ENCODE measurements around the gene LSG1. TPM values are rescaled to one million over a fixed set of nuclear protein-coding genes. Genes with fewer than 3 reads are reported as not detected.

The LSG1 gene
- total RNA-seq, 1 experiment from 2014 or later: 81.3 TPM

DNA sequence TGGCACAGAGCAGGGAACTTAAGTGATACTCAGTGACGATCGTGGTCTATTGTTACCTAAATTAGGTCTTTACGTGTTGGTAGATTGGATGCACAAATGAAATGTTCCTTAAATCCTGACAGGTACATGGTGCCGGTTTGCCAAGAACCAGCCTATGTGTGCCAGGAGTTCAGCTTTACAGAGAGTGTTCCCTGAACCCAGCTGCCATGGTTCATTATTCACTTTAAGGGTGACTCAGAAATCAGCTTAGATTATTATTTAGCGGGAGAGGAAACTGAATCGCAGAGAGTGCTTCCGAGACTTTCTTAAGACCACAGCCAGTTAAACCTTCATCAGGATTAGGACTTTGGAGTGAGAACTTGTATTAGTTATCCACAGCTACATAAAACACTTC, 35.2 kb upstream of the LSG1 start:
- POLR2A ChIA-PET (ENCODE audit: low non-redundant PET): interaction anchor here (0.6 kb wide), 1 partner anchor 167 kb away, joined by 7 read pairs; no protein-coding TSS in a partner anchor

DNA sequence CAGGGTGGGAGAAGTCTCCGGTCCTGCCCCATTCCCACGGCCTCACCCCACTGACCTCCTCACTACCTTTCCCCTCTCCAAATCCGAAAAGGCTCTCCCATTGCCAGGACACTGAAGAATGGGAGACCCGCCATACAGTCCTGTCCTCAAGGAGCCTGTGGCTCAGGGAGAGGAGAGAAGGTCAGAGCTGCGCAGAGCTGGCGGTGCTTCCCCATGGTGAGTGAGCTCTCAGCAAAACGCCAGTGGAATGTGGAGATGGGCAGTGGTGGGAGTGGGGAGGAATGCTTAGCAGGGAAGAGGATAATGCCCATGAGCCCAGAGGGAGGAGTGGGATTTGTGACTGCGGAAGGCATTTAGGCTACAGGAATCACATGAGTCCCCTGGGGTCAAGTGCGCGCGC, 33.8 kb upstream of the LSG1 start:
- CTCF ChIA-PET: no interaction called here
- BruUV-seq (replicated peaks): no TSS peak
- DNase-seq (ENCODE audit: low spot score): no peak
- H3K36me3 ChIP-seq (ENCODE audit: insufficient read depth, low read length, poor library complexity, severe bottlenecking): no peaks in the 10 kb centered on the region
- POLR2A ChIA-PET (ENCODE audit: low non-redundant PET): no interaction called here
- TF ChIP-seq, protein P1, sequence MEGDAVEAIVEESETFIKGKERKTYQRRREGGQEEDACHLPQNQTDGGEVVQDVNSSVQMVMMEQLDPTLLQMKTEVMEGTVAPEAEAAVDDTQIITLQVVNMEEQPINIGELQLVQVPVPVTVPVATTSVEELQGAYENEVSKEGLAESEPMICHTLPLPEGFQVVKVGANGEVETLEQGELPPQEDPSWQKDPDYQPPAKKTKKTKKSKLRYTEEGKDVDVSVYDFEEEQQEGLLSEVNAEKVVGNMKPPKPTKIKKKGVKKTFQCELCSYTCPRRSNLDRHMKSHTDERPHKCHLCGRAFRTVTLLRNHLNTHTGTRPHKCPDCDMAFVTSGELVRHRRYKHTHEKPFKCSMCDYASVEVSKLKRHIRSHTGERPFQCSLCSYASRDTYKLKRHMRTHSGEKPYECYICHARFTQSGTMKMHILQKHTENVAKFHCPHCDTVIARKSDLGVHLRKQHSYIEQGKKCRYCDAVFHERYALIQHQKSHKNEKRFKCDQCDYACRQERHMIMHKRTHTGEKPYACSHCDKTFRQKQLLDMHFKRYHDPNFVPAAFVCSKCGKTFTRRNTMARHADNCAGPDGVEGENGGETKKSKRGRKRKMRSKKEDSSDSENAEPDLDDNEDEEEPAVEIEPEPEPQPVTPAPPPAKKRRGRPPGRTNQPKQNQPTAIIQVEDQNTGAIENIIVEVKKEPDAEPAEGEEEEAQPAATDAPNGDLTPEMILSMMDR (conservative IDR thresholded peaks at IDR 0.05; ENCODE audit: low read depth, low read length): no peak
- TF ChIP-seq EZH2 (IDR thresholded peaks at IDR 0.05; ENCODE audit: borderline replicate concordance, low read depth, low read length, poor library complexity, severe bottlenecking): no peak
- no peaks in the 10 kb centered on the region for H3K4me1 ChIP-seq (ENCODE audit: insufficient read depth, low read length, poor library complexity, severe bottlenecking)
- H3K27me3 ChIP-seq (replicated peaks; ENCODE audit: insufficient read depth, low read depth, low read length, poor library complexity): no peaks in the 10 kb centered on the region
- no peak overlapping the region for H3K4me3 ChIP-seq (ENCODE audit: low read depth, low read length, poor library complexity, severe bottlenecking)
- H3K27ac ChIP-seq (ENCODE audit: low read depth, low read length, poor library complexity, severe bottlenecking): no peak overlapping the region
- intact Hi-C loops (cut with micrococcal nuclease; ENCODE audit: unreplicated experiment): no loop called here
- H3K9me3 ChIP-seq (ENCODE audit: low read depth, low read length, poor library complexity, severe bottlenecking): no peaks in the 10 kb centered on the region

More for the DNA sequence above, 35.2 kb upstream of the LSG1 start:
- H3K9me3 ChIP-seq (ENCODE audit: low read depth, low read length, poor library complexity, severe bottlenecking): no peaks in the 10 kb centered on the region
- BruUV-seq (replicated peaks): no TSS peak
- no peak overlapping the region for H3K4me3 ChIP-seq (ENCODE audit: low read depth, low read length, poor library complexity, severe bottlenecking)
- no peak overlapping the region for H3K27ac ChIP-seq (ENCODE audit: low read depth, low read length, poor library complexity, severe bottlenecking)
- CTCF ChIA-PET: no interaction called here
- H3K27me3 ChIP-seq (replicated peaks; ENCODE audit: insufficient read depth, low read depth, low read length, poor library complexity): no peaks in the 10 kb centered on the region
- no peaks in the 10 kb centered on the region for H3K4me1 ChIP-seq (ENCODE audit: insufficient read depth, low read length, poor library complexity, severe bottlenecking)
- TF ChIP-seq EZH2 (IDR thresholded peaks at IDR 0.05; ENCODE audit: borderline replicate concordance, low read depth, low read length, poor library complexity, severe bottlenecking): no peak
- TF ChIP-seq, protein P1 (conservative IDR thresholded peaks at IDR 0.05; ENCODE audit: low read depth, low read length): no peak
- no peak for DNase-seq (ENCODE audit: low spot score)
- H3K36me3 ChIP-seq (ENCODE audit: insufficient read depth, low read length, poor library complexity, severe bottlenecking): no peaks in the 10 kb centered on the region
- intact Hi-C loops (cut with micrococcal nuclease; ENCODE audit: unreplicated experiment): no loop called here

DNA sequence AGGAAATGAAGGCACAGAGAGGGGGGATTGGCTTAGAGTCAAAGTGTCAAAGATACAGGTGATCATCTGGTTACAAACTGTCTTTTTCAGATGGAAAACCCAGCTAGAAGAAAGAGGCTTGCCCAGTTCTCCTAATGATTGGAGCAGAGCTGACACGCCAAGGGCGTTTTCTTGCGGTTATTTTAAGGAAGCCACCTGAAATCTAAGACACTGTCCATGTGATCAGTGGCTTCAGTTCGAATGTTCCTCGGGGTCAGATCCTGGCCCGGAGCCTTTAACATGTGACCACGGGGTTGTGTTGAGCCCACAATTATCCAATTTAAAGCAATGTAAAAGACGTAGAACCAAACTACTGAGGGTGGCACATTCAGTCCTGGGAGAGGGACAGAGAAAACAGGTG, 33.2 kb upstream of the LSG1 start:
- Histone ChIP-seq H3K27ac (ENCODE audit: low read depth, low read length, poor library complexity, severe bottlenecking) (no peak overlapping the region), H3K27me3 (replicated peaks; ENCODE audit: insufficient read depth, low read depth, low read length, poor library complexity) (no peaks in the 10 kb centered on the region), H3K9me3 (ENCODE audit: low read depth, low read length, poor library complexity, severe bottlenecking) (no peaks in the 10 kb centered on the region), H3K4me1 (ENCODE audit: insufficient read depth, low read length, poor library complexity, severe bottlenecking) (no peaks in the 10 kb centered on the region), H3K4me3 (ENCODE audit: low read depth, low read length, poor library complexity, severe bottlenecking) (no peak overlapping the region), H3K36me3 (ENCODE audit: insufficient read depth, low read length, poor library complexity, severe bottlenecking) (no peaks in the 10 kb centered on the region)
- no TSS peak for BruUV-seq (replicated peaks)
- intact Hi-C loops (cut with micrococcal nuclease; ENCODE audit: unreplicated experiment): no loop called here
- ChIA-PET POLR2A (ENCODE audit: low non-redundant PET) (no interaction called here), CTCF (no interaction called here)
- no peak for DNase-seq (ENCODE audit: low spot score)
- TF ChIP-seq, protein P1 (conservative IDR thresholded peaks at IDR 0.05; ENCODE audit: low read depth, low read length): no peak
- TF ChIP-seq EZH2 (IDR thresholded peaks at IDR 0.05; ENCODE audit: borderline replicate concordance, low read depth, low read length, poor library complexity, severe bottlenecking): no peak
